ENCODE results near the gene CXCL5.

CXCL5 gene

DNA sequence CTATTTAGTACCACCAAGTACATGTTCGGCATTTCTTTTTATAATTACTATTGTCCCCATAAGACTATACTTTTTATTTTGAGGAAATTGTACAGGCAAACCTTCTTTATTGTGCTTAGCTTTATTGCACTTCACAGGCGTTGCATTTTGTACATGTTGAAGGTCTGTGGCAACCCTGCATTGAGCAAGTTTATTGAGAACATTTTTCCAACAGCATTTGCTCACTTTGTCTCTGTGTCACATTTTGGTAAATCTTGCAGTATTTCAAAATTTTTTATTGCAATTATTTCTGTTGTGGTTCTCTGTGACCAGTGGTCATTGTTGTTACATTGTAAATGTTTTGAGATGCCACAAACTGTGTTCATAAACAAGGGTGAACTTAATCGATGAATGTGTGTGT, 10.8 kb upstream of the CXCL5 start:
- TF ChIP-seq, protein P1, sequence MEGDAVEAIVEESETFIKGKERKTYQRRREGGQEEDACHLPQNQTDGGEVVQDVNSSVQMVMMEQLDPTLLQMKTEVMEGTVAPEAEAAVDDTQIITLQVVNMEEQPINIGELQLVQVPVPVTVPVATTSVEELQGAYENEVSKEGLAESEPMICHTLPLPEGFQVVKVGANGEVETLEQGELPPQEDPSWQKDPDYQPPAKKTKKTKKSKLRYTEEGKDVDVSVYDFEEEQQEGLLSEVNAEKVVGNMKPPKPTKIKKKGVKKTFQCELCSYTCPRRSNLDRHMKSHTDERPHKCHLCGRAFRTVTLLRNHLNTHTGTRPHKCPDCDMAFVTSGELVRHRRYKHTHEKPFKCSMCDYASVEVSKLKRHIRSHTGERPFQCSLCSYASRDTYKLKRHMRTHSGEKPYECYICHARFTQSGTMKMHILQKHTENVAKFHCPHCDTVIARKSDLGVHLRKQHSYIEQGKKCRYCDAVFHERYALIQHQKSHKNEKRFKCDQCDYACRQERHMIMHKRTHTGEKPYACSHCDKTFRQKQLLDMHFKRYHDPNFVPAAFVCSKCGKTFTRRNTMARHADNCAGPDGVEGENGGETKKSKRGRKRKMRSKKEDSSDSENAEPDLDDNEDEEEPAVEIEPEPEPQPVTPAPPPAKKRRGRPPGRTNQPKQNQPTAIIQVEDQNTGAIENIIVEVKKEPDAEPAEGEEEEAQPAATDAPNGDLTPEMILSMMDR (IDR thresholded peaks at IDR 0.05; ENCODE audit: insufficient read depth, low read depth, low read length, missing control alignments), result no peak
- DNase-seq (ENCODE audit: low read depth), result no peak
- no peak overlapping the region for H3K4me3 ChIP-seq (ENCODE audit: low read depth, low read length)

DNA sequence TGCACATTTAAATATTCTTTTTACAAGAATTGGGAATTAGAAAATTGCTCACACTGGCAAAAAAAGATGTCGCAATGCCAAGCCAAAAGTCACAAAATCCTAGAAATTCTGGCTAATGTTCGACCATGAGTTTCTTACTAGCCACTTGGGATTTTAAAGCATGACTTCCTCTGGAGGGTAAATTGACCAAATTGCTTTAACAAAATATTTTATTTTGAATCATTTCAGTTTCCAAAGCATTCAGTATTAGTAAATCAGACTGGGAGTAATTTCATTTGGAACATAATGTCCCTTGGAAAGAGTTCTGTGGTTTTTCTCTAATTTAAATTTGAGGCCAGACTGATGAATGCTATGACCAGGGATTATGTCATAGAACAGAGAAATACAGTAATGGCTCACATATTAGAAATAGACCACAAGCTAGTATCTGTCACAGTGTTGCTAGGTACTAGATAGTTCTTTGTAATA, 7.6 kb upstream of the CXCL5 start:
- TF ChIP-seq, protein P1 (IDR thresholded peaks at IDR 0.05; ENCODE audit: insufficient read depth, low read depth, low read length, missing control alignments), result no peak
- no peak for DNase-seq (ENCODE audit: low read depth)

DNA sequence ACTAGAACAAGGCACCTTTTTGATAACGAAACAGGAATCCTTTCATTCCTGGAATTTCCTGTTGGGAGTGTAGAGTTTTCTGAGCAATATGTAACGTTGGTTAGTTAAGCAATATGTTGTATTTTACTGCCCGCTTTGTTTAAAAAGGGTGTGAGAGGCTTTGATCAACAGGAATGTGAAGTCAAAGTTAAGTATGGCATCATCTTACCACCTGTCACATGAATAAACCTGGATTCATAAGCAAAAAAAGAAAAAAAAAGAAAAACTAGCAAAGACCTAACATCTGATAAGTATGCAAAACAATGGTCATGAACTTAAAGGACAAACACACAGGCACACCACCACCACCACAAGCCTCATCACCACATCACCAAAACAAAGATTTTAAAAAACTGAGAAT, 7.1 kb upstream of the CXCL5 start:
- no peak for DNase-seq (ENCODE audit: low read depth)
- no peak overlapping the region for H3K4me3 ChIP-seq (ENCODE audit: low read depth, low read length)
- TF ChIP-seq, protein P1 (IDR thresholded peaks at IDR 0.05; ENCODE audit: insufficient read depth, low read depth, low read length, missing control alignments), result no peak

More for the DNA sequence above, 7.6 kb upstream of the CXCL5 start:
- no peak overlapping the region for H3K4me3 ChIP-seq (ENCODE audit: low read depth, low read length)

DNA sequence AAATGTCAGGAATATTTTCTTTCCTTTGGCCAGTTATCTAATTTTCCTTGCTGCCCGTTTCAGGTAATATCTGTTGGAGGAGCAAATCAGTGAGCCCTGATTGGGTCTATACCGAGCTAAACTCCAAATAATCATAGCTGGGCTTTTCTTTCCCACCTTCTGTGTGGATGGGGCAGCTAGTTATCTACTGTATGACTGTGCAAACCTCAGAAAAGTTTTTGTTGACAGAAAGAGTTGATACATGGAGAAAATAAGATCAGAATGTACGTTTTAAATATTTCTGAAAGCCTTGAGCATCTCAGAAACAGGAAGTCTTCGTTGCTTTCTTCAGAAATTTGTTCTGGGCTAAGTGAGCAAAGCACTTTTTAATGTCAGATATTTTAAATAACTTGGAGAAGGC, 6.2 kb upstream of the CXCL5 start:
- no peak overlapping the region for H3K4me3 ChIP-seq (ENCODE audit: low read depth, low read length)
- no peak for DNase-seq (ENCODE audit: low read depth)
- TF ChIP-seq, protein P1 (IDR thresholded peaks at IDR 0.05; ENCODE audit: insufficient read depth, low read depth, low read length, missing control alignments), result no peak

DNA sequence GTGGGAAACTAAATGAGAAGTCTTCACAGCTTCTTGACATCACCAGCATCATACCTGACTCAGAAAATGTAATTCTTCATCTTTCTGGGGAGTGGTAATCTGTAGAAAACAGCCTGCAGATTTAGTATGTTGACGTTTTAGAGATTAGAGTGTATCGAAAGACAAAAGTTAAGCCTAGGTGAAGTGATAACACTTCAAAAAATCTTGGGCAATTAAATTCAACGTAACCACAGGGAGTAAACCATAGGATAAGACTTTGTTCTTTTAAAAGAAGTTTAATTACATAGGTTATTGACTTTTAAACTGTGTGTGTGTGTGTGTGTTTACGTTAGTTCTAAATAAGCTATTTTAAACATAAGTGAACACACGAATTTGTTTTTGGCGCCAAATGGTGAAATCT, 1.8 kb upstream of the CXCL5 start:
- TF ChIP-seq, protein P1 (IDR thresholded peaks at IDR 0.05; ENCODE audit: insufficient read depth, low read depth, low read length, missing control alignments), result no peak
- H3K4me3 ChIP-seq (ENCODE audit: low read depth, low read length), result no peak overlapping the region
- DNase-seq (ENCODE audit: low read depth), result no peak

DNA sequence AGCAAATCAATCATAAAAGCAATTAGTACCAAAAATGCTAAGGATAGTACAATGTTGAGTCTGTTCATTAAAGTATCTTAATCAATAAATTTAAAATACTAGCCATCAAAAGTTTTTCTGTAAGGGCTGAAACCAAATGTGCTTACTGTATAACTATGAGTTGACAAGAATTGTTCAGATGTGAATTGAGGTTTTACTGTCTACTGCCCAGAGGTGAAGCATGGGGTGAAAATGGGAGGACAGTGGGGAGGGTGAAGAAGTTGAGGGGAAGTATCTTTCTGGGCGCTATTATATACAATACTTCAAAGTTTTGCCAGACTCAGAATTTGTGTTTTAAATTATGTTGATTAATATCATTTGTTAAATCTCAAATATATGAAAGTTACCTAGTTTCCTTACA, 6.4 kb downstream of the CXCL5 start:
- TF ChIP-seq, protein P1 (IDR thresholded peaks at IDR 0.05; ENCODE audit: insufficient read depth, low read depth, low read length, missing control alignments), result no peak
- no peak for DNase-seq (ENCODE audit: low read depth)
- no peak overlapping the region for H3K4me3 ChIP-seq (ENCODE audit: low read depth, low read length)

DNA sequence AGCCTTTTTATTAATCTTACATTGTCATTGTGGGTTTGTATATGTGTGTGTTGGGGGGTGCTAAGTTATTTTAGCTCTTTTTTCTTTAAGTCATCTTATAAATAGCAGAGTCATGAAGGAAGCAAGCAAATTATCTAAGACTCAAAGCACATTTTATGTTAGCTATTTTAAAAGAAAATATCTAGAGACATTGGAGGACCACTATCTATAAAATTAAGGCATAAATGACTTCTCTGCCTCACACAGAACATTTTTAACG, 6.8 kb downstream of the CXCL5 start:
- TF ChIP-seq, protein P1 (IDR thresholded peaks at IDR 0.05; ENCODE audit: insufficient read depth, low read depth, low read length, missing control alignments), result no peak
- no peak for DNase-seq (ENCODE audit: low read depth)

More for the DNA sequence above, 6.8 kb downstream of the CXCL5 start:
- H3K4me3 ChIP-seq (ENCODE audit: low read depth, low read length), result no peak overlapping the region

Data from GM12865 (cell line).